Neural cell (in vitro differentiated cells): ENCODE measurements around the gene KYNU. TPM values are rescaled to one million over a fixed set of nuclear protein-coding genes. Genes with fewer than 3 reads are reported as not detected.

Experiments used
- H2AFZ ChIP-seq: fragments of 200-600, 300-800 bp; sonication (generic), shearing (Covaris generic); 2 replicates; pipeline ENCODE4 v1.6.0; 2014; ENCODE audit warnings: low read depth, mild to moderate bottlenecking, antibody characterized with exemption, low read length, moderate library complexity
- H3F3A ChIP-seq: fragments of 200-600 bp; shearing (Covaris generic); 2 replicates; pipeline ENCODE4 v1.6.1; 2016; ENCODE audit warnings: mild to moderate bottlenecking, moderate library complexity, mixed read lengths, antibody characterized with exemption, low read length; ENCODE audit not compliant: insufficient read depth, poor library complexity, severe bottlenecking
- H3K27ac ChIP-seq: fragments of 200-600, 300-800 bp; sonication (generic), shearing (Covaris generic); 2 replicates; pipeline ENCODE4 v1.5.1; 2014; ENCODE audit warnings: mild to moderate bottlenecking, low read length, moderate library complexity
- H3K27me3 ChIP-seq: fragments of 300-800, 200-600 bp; sonication (generic), shearing (Covaris generic); 2 replicates; pipeline ENCODE4 v1.6.0; 2014; ENCODE audit warnings: mild to moderate bottlenecking, low read depth, low read length, moderate library complexity; ENCODE audit not compliant: insufficient read depth
- H3K36me3 ChIP-seq: fragments of 300-800, 200-600 bp; sonication (generic), shearing (Covaris generic); 2 replicates; pipeline ENCODE4 v1.5.1; 2014; ENCODE audit warnings: mild to moderate bottlenecking, antibody characterized with exemption, low read length, moderate library complexity; ENCODE audit not compliant: insufficient read depth
- H3K4me2 ChIP-seq: fragments of 300-800, 200-600 bp; sonication (generic), shearing (Covaris generic); 2 replicates; pipeline ENCODE4 v1.6.0; 2014; ENCODE audit warnings: mild to moderate bottlenecking, low read length
- H3K4me3 ChIP-seq: fragments of 300-800, 200-600 bp; sonication (generic), shearing (Covaris generic); 2 replicates; pipeline ENCODE4 v1.5.1; 2014; ENCODE audit warnings: mild to moderate bottlenecking, low read length, moderate library complexity
- H3K79me2 ChIP-seq: fragments of 200-600 bp; shearing (Covaris generic); replicated peaks from 2 replicates; pipeline ENCODE4 v1.6.0; 2014; ENCODE audit warnings: mild to moderate bottlenecking, low read length, moderate library complexity; ENCODE audit not compliant: insufficient read depth
- H3K9ac ChIP-seq: fragments of 300-800, 200-600 bp; sonication (generic), shearing (Covaris generic); 2 replicates; pipeline ENCODE4 v1.6.1; 2016; ENCODE audit warnings: mild to moderate bottlenecking, low read length, mixed read lengths
- H3K9me2 ChIP-seq: fragments of 200-600 bp; shearing (Covaris generic); 2 replicates; pipeline ENCODE4 v1.6.1; 2016; ENCODE audit warnings: mild to moderate bottlenecking, low read length, mixed read lengths; ENCODE audit not compliant: insufficient read depth
- H3K9me3 ChIP-seq: fragments of 200-600, 300-800 bp; sonication (generic), shearing (Covaris generic); 2 replicates; pipeline ENCODE4 v1.6.1; 2016; ENCODE audit warnings: mild to moderate bottlenecking, mixed run types, low read length, moderate library complexity, mixed read lengths
- H4K20me1 ChIP-seq: fragments of 200-600 bp; shearing (Covaris generic); 2 replicates; pipeline ENCODE4 v1.6.1; 2016; ENCODE audit warnings: mild to moderate bottlenecking, mixed run types; ENCODE audit not compliant: insufficient read depth
- CTCF ChIP-seq: fragments of 450-650 bp; IDR thresholded peaks from 2 replicates; pipeline ENCODE4 v1.5.1; 2014; ENCODE audit warnings: antibody characterized with exemption, mild to moderate bottlenecking, moderate library complexity; ENCODE audit not compliant: poor library complexity, severe bottlenecking
- EZH2 ChIP-seq: fragments of 200-600, 300-800 bp; shearing (Covaris generic), sonication (generic); IDR thresholded peaks from 2 replicates; pipeline ENCODE4 v1.6.1; 2014; ENCODE audit warnings: antibody characterized with exemption, low read length, borderline replicate concordance, mild to moderate bottlenecking; ENCODE audit not compliant: insufficient read depth, poor library complexity, severe bottlenecking
- MXI1 ChIP-seq: fragments of 450-650 bp; conservative IDR thresholded peaks from 2 replicates; pipeline ENCODE4 v1.6.1; 2014; ENCODE audit warnings: antibody characterized with exemption, mild to moderate bottlenecking; ENCODE audit not compliant: poor library complexity, severe bottlenecking
- POLR2AphosphoS5 ChIP-seq: IDR thresholded peaks from 2 replicates; pipeline ENCODE4 v1.6.1; 2012
- RAD21 ChIP-seq: fragments of 450-650 bp; conservative IDR thresholded peaks from 2 replicates; pipeline ENCODE4 v1.6.1; 2014; ENCODE audit warnings: antibody characterized with exemption, mild to moderate bottlenecking, moderate library complexity
- REST ChIP-seq: IDR thresholded peaks from 2 replicates; pipeline ENCODE4 v1.6.1; 2012; ENCODE audit warnings: borderline replicate concordance
- SMC3 ChIP-seq: fragments of 450-650 bp; conservative IDR thresholded peaks from 2 replicates; pipeline ENCODE4 v1.6.1; 2014; ENCODE audit warnings: antibody characterized with exemption, mild to moderate bottlenecking, moderate library complexity; ENCODE audit not compliant: poor library complexity
- TAF1 ChIP-seq: IDR thresholded peaks from 2 replicates; pipeline ENCODE4 v1.6.1; 2012; ENCODE audit warnings: low read depth
- polyA plus RNA-seq: library from polyadenylated mRNA; depleted of rRNA; stranded (reverse); fragments of >200 nt; gene quantifications from 2 replicates; pipeline ENCODE4 v1.2.3, GENCODE V29; 2014

Gene KYNU
- polyA plus RNA-seq, 1 donor from 2014 or later: 0.25 TPM

GRCh38 chr2:142952793-142953494 is 75.5 kb downstream of the KYNU start:
- H3F3A ChIP-seq: no peaks in the 10 kb centered on the region
- no peaks in the 10 kb centered on the region for H3K9me2 ChIP-seq
- no peaks in the 10 kb centered on the region for H3K36me3 ChIP-seq
- H2AFZ ChIP-seq: no peak overlapping the region
- H3K4me3 ChIP-seq: no peak overlapping the region
- H3K4me2 ChIP-seq: no peak overlapping the region
- no peak overlapping the region for H3K27ac ChIP-seq
- H3K27me3 ChIP-seq: no peaks in the 10 kb centered on the region
- no peak for TF ChIP-seq TAF1
- no peak for TF ChIP-seq EZH2
- TF ChIP-seq SMC3: no peak
- no peak for TF ChIP-seq CTCF
- TF ChIP-seq POLR2AphosphoS5: no peak
- no peak for TF ChIP-seq REST
- H3K9ac ChIP-seq: no peak overlapping the region
- H3K79me2 ChIP-seq: no peaks in the 10 kb centered on the region
- H3K9me3 ChIP-seq: no peaks in the 10 kb centered on the region
- no peaks in the 10 kb centered on the region for H4K20me1 ChIP-seq

GRCh38 chr2:142954493-142954892 is 77.0 kb downstream of the KYNU start:
- no peaks in the 10 kb centered on the region for H3K79me2 ChIP-seq
- H3F3A ChIP-seq: no peaks in the 10 kb centered on the region
- no peaks in the 10 kb centered on the region for H3K9me2 ChIP-seq
- H2AFZ ChIP-seq: no peak overlapping the region
- no peak overlapping the region for H3K4me3 ChIP-seq
- no peaks in the 10 kb centered on the region for H4K20me1 ChIP-seq
- no peak overlapping the region for H3K4me2 ChIP-seq
- no peaks in the 10 kb centered on the region for H3K36me3 ChIP-seq
- no peaks in the 10 kb centered on the region for H3K9me3 ChIP-seq
- no peaks in the 10 kb centered on the region for H3K27me3 ChIP-seq
- no peak overlapping the region for H3K9ac ChIP-seq
- H3K27ac ChIP-seq: no peak overlapping the region
- TF ChIP-seq MXI1 (no peak), RAD21 (no peak), REST (no peak), CTCF (no peak), POLR2AphosphoS5 (no peak), SMC3 (no peak), TAF1 (no peak)
